ENCODE results near the gene CCDC93.

CCDC93 gene

GRCh38 chr2:117961201-117961600 is 52.7 kb downstream of the CCDC93 start:
- Histone ChIP-seq H3K9ac (no peak overlapping the region), H4K20me1 (peaks cover 0 to 64% (median 0%) of the 10 kb centered on the region in 11 experiments; a peak in 5 of 22 replicates), H3K4me1 (no peaks in the 10 kb centered on the region), H3K27me3 (no peaks in the 10 kb centered on the region), H3K9me3 (replicated peaks in 1 of 11) (no peaks in the 10 kb centered on the region), H3K27ac (no peak overlapping the region), H3K36me3 (peaks cover 85 to 100% (median 98%) of the 10 kb centered on the region in 11 experiments), H3K4me2 (no peak overlapping the region), H3K4me3 (no peak overlapping the region)
- TF ChIP-seq Cebpa-rat (IDR thresholded peaks at IDR 0.05): no peak

- no peaks in the 10 kb centered on the region for H3K9me3 ChIP-seq (replicated peaks in 1 of 11)
- no peaks in the 10 kb centered on the region for H3K27me3 ChIP-seq
- TF ChIP-seq Cebpa-rat (IDR thresholded peaks at IDR 0.05): no peak
- no peaks in the 10 kb centered on the region for H3K4me1 ChIP-seq
- H3K4me3 ChIP-seq: no peak overlapping the region
- peaks cover 0 to 60% (median 0%) of the 10 kb centered on the region in 11 experiments; a peak in 5 of 22 replicates for H4K20me1 ChIP-seq
- H3K4me2 ChIP-seq: no peak overlapping the region
- H3K9ac ChIP-seq: no peak overlapping the region
- peaks cover 90 to 100% (median 99%) of the 10 kb centered on the region in 11 experiments for H3K36me3 ChIP-seq
- H3K27ac ChIP-seq: no peak overlapping the region
Measured at GRCh38 chr2:117960231-117960630, 53.6 kb downstream of the CCDC93 start.

- H3K27me3 ChIP-seq: no peaks in the 10 kb centered on the region
- no peak overlapping the region for H3K4me3 ChIP-seq
- no peaks in the 10 kb centered on the region for H3K4me1 ChIP-seq
- H3K9me3 ChIP-seq (replicated peaks in 1 of 11): no peaks in the 10 kb centered on the region
- TF ChIP-seq Cebpa-rat (IDR thresholded peaks at IDR 0.05): peak in 1 of 11 experiments; percentile 33; a peak in 1 of 22 replicates
- peaks cover 91 to 100% (median 99%) of the 10 kb centered on the region in 11 experiments for H3K36me3 ChIP-seq
- H3K9ac ChIP-seq: no peak overlapping the region
- H3K27ac ChIP-seq: no peak overlapping the region
- no peak overlapping the region for H3K4me2 ChIP-seq
- H4K20me1 ChIP-seq: peaks cover 0 to 46% (median 0%) of the 10 kb centered on the region in 11 experiments; a peak in 3 of 22 replicates
Measured at GRCh38 chr2:117958186-117958585, 55.7 kb downstream of the CCDC93 start.

DNA sequence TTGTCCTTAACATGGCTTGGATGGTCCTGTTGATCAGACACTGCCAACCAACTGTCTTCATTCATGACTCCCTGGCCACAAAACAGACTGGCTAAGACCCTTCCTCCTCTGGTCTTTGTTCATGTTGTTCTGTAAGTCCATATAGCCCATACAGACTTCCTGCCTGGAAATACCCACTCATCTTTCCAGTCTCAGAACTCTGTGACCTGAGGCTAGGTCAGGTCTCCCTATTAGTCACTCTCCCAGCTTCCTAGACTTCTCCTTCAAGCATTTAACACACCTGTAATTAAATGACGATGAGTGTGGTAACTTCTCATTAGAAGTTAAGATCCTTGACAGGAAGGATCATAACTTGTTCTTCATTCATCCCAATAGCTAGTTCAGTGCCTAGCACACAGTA is 56.3 kb downstream of the CCDC93 start:
- no peaks in the 10 kb centered on the region for H3K27me3 ChIP-seq
- TF ChIP-seq Cebpa-rat (IDR thresholded peaks at IDR 0.05): no peak
- H3K4me2 ChIP-seq: no peak overlapping the region
- H3K4me3 ChIP-seq: no peak overlapping the region
- H4K20me1 ChIP-seq: peaks cover 0 to 40% (median 0%) of the 10 kb centered on the region in 11 experiments; a peak in 2 of 22 replicates
- H3K9ac ChIP-seq: no peak overlapping the region
- H3K36me3 ChIP-seq: peaks cover 92 to 100% (median 99%) of the 10 kb centered on the region in 11 experiments
- H3K4me1 ChIP-seq: no peaks in the 10 kb centered on the region
- H3K9me3 ChIP-seq (replicated peaks in 1 of 11): no peaks in the 10 kb centered on the region
- no peak overlapping the region for H3K27ac ChIP-seq

GRCh38 chr2:117956036-117956796 is 57.7 kb downstream of the CCDC93 start:
- Histone ChIP-seq H3K36me3 (peaks cover 97 to 100% (median 100%) of the 10 kb centered on the region in 11 experiments), H4K20me1 (peaks cover 0 to 35% (median 0%) of the 10 kb centered on the region in 11 experiments; a peak in 2 of 22 replicates), H3K9me3 (replicated peaks in 1 of 11) (no peaks in the 10 kb centered on the region), H3K27ac (no peak overlapping the region), H3K4me3 (no peak overlapping the region), H3K4me2 (no peak overlapping the region), H3K9ac (no peak overlapping the region), H3K4me1 (no peaks in the 10 kb centered on the region), H3K27me3 (no peaks in the 10 kb centered on the region)
- no peak for TF ChIP-seq Cebpa-rat (IDR thresholded peaks at IDR 0.05)

GRCh38 chr2:117953231-117953630 is 60.6 kb downstream of the CCDC93 start:
- Histone ChIP-seq H3K9ac (no peak overlapping the region), H3K27ac (no peak overlapping the region), H3K4me2 (no peak overlapping the region), H3K27me3 (no peaks in the 10 kb centered on the region), H3K36me3 (peaks cover 96 to 100% (median 100%) of the 10 kb centered on the region in 11 experiments), H4K20me1 (peaks cover 0 to 31% (median 0%) of the 10 kb centered on the region in 11 experiments; a peak in 5 of 22 replicates), H3K9me3 (replicated peaks in 1 of 11) (no peaks in the 10 kb centered on the region), H3K4me1 (no peaks in the 10 kb centered on the region), H3K4me3 (no peak overlapping the region)
- no peak for TF ChIP-seq Cebpa-rat (IDR thresholded peaks at IDR 0.05)

GRCh38 chr2:117952701-117953100 is 61.2 kb downstream of the CCDC93 start:
- Histone ChIP-seq H3K4me3 (no peak overlapping the region), H3K9me3 (replicated peaks in 1 of 11) (no peaks in the 10 kb centered on the region), H3K36me3 (peaks cover 95 to 100% (median 100%) of the 10 kb centered on the region in 11 experiments), H3K9ac (no peak overlapping the region), H3K27me3 (no peaks in the 10 kb centered on the region), H3K4me1 (no peaks in the 10 kb centered on the region), H3K4me2 (no peak overlapping the region), H3K27ac (no peak overlapping the region), H4K20me1 (peaks cover 0 to 31% (median 0%) of the 10 kb centered on the region in 11 experiments; a peak in 5 of 22 replicates)
- no peak for TF ChIP-seq Cebpa-rat (IDR thresholded peaks at IDR 0.05)

- H3K4me3 ChIP-seq: no peak overlapping the region
- no peak for TF ChIP-seq Cebpa-rat (IDR thresholded peaks at IDR 0.05)
- no peaks in the 10 kb centered on the region for H3K4me1 ChIP-seq
- H3K9ac ChIP-seq: no peak overlapping the region
- H3K27ac ChIP-seq: no peak overlapping the region
- no peaks in the 10 kb centered on the region for H3K9me3 ChIP-seq (replicated peaks in 1 of 11)
- H4K20me1 ChIP-seq: peaks cover 0 to 28% (median 0%) of the 10 kb centered on the region in 11 experiments; a peak in 5 of 22 replicates
- no peak overlapping the region for H3K4me2 ChIP-seq
- H3K36me3 ChIP-seq: peaks cover 94 to 100% (median 99%) of the 10 kb centered on the region in 11 experiments
- H3K27me3 ChIP-seq: no peaks in the 10 kb centered on the region
Measured at GRCh38 chr2:117952228-117952627, 61.6 kb downstream of the CCDC93 start.

- Histone ChIP-seq H3K9ac (no peak overlapping the region), H3K4me2 (no peak overlapping the region), H3K4me1 (no peaks in the 10 kb centered on the region), H3K27me3 (no peaks in the 10 kb centered on the region), H3K27ac (no peak overlapping the region), H3K9me3 (replicated peaks in 1 of 11) (no peaks in the 10 kb centered on the region), H4K20me1 (peaks cover 0 to 13% (median 0%) of the 10 kb centered on the region in 11 experiments; a peak in 5 of 22 replicates), H3K36me3 (peaks cover 96 to 100% (median 99%) of the 10 kb centered on the region in 11 experiments), H3K4me3 (no peak overlapping the region)
- no peak for TF ChIP-seq Cebpa-rat (IDR thresholded peaks at IDR 0.05)
Measured at GRCh38 chr2:117949806-117950205, 64.1 kb downstream of the CCDC93 start.
